ENCODE results near the gene FBXO5. TPM values are rescaled to one million over a fixed set of nuclear protein-coding genes. Genes with fewer than 3 reads are reported as not detected.

The FBXO5 gene
- total RNA-seq, 3 donors from 2014 or later = 3.1 to 7.6 (median 5.5) TPM

DNA sequence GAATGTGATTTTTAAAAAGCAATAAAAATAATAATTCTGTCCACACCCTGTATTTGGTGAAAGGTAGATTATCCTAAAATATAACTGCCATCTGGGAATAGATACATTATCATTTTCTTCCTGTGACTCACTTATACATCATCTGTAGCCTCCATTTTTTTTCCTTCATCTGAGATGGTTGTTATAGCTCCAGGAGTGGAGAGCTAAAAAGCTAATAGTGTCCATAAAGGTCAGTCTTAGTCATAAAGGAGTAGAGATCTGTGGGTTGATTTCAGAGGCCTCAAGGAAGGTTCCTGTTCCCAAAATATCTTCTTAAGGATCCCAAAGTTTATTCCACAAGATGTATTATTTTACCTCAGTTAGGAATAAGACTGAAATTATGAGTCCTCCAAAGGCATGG is 41.1 kb downstream of the FBXO5 start:
- no peak for DNase-seq
- Histone ChIP-seq H3K4me3 (no peak overlapping the region), H3K36me3 (ENCODE audit: low read depth) (no peaks in the 10 kb centered on the region), H3K4me1 (ENCODE audit: low read depth) (no peaks in the 10 kb centered on the region), H3K9me3 (no peaks in the 10 kb centered on the region)
- no peak for ATAC-seq
- intact Hi-C loops (cut with DNase I, micrococcal nuclease) = loop anchor here in 1 of 2 donors (10.0 kb wide), 1 partner anchor 77 kb away; no protein-coding TSS in a partner anchor
- TF ChIP-seq, protein P1, sequence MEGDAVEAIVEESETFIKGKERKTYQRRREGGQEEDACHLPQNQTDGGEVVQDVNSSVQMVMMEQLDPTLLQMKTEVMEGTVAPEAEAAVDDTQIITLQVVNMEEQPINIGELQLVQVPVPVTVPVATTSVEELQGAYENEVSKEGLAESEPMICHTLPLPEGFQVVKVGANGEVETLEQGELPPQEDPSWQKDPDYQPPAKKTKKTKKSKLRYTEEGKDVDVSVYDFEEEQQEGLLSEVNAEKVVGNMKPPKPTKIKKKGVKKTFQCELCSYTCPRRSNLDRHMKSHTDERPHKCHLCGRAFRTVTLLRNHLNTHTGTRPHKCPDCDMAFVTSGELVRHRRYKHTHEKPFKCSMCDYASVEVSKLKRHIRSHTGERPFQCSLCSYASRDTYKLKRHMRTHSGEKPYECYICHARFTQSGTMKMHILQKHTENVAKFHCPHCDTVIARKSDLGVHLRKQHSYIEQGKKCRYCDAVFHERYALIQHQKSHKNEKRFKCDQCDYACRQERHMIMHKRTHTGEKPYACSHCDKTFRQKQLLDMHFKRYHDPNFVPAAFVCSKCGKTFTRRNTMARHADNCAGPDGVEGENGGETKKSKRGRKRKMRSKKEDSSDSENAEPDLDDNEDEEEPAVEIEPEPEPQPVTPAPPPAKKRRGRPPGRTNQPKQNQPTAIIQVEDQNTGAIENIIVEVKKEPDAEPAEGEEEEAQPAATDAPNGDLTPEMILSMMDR (IDR thresholded peaks at IDR 0.05) = no peak

DNA sequence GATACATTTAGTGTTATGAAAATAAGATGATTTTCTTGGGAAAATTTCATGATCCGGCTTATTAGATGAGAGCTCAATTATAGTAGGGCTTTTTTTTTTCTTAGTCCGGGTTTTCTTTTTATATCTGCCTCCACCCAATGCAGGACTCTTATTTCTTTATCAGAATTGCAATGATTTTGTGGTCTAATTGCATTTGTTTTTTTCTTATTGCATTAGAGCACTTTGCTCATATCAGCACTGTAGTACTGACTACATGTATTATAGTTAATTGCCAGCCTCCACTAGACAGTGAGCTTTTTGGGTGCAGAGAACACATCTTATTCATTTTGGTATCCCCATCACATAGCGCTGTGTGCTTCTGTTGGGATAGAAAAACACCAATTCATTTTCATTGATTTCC is 50.0 kb downstream of the FBXO5 start:
- TF ChIP-seq, protein P1 (IDR thresholded peaks at IDR 0.05) = no peak
- Histone ChIP-seq H3K9me3 (no peaks in the 10 kb centered on the region), H3K36me3 (ENCODE audit: low read depth) (no peaks in the 10 kb centered on the region), H3K4me1 (ENCODE audit: low read depth) (no peaks in the 10 kb centered on the region), H3K4me3 (no peak overlapping the region)
- no peak for DNase-seq
- intact Hi-C loops (cut with DNase I, micrococcal nuclease) = no loop called here
- no peak for ATAC-seq

DNA sequence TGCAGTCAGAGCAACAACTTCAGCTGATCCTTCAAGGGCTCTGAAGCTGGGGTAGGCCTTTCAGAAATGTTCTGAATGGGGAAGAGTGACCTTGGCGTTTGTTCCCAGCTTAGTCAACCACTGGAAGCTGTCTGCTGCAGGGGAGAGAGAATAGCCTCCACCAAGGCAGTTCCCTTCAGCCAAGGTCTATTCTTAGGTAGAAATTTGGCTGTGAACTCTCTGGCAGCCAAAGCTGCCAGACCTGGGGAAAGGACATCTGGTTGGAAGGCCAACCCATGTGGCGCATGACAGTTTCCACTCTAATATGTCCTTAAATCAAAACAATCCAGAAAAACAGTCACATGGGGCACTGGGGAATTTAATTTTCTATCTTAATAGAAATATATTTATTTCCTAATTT is 60.1 kb downstream of the FBXO5 start:
- H3K4me3 ChIP-seq = no peak overlapping the region
- no peak for ATAC-seq
- H3K4me1 ChIP-seq (ENCODE audit: low read depth) = no peaks in the 10 kb centered on the region
- H3K9me3 ChIP-seq = no peaks in the 10 kb centered on the region
- TF ChIP-seq, protein P1 (IDR thresholded peaks at IDR 0.05) = no peak
- DNase-seq = no peak
- intact Hi-C loops (cut with DNase I, micrococcal nuclease) = no loop called here
- no peaks in the 10 kb centered on the region for H3K36me3 ChIP-seq (ENCODE audit: low read depth)

Other genes starting within 250 kb of the FBXO5 start
- gene VIP, start 232.2 kb downstream of the FBXO5 start, total RNA-seq = 10 to 100 TPM in 1 of 3 donors, 1 to 10 TPM in 2; 6.7 to 50.2 (median 8.9) TPM
- 10 to 100 TPM; 21.8 to 30.7 (median 22.2) TPM for gene MTRF1L, start 19.7 kb upstream of the FBXO5 start, total RNA-seq
- gene RGS17, start 148.2 kb upstream of the FBXO5 start, total RNA-seq = under 1 TPM; 0.28 to 0.43 (median 0.43) TPM